GM12878 (cell line): ENCODE data around the gene KIF5C.

Experiments used
- CTCF ChIP-seq, 3 experiments: IDR thresholded peaks in 2 of 3; conservative IDR thresholded peaks in 1 of 3; 2 replicates each; pipeline ENCODE4 v1.5.1; 2011; ENCODE audit warnings: low read depth in 3 of 3, low read length in 3 of 3, mild to moderate bottlenecking in 3 of 3, control low read depth in 2 of 3, moderate library complexity in 2 of 3, inconsistent platforms in 1 of 3, mixed read lengths in 1 of 3; ENCODE audit not compliant: control insufficient read depth in 2 of 3, insufficient read depth in 1 of 3; ENCODE audit errors: extremely low read depth in 1 of 3
- EZH2 ChIP-seq: IDR thresholded peaks from 2 replicates; pipeline ENCODE4 v1.6.1; 2012; ENCODE audit warnings: low read depth, mild to moderate bottlenecking, control low read depth, inconsistent platforms, low read length, borderline replicate concordance; ENCODE audit not compliant: control insufficient read depth
- SPI1 ChIP-seq: IDR thresholded peaks from 2 replicates; pipeline ENCODE4 v1.6.1; 2011; ENCODE audit warnings: low read depth, mild to moderate bottlenecking, low read length, moderate library complexity, borderline replicate concordance; ENCODE audit not compliant: insufficient read depth

- TF ChIP-seq CTCF (IDR thresholded peaks at IDR 0.05 in 2 of 3, conservative IDR thresholded peaks at IDR 0.05 in 1 of 3; ENCODE audit: control insufficient read depth in 2 of 3, extremely low read depth in 1 of 3, insufficient read depth in 1 of 3, low read depth in 3 of 3, low read length in 3 of 3) (no peak), SPI1 (no peak), EZH2 (no peak)
Observed at GRCh38 chr2:148907085-148907785, 32.2 kb downstream of the KIF5C start.
